ENCODE results near the gene SLAMF9. TPM values are rescaled to one million over a fixed set of nuclear protein-coding genes. Genes with fewer than 3 reads are reported as not detected.

SLAMF9 gene
- total RNA-seq, 1 donor from 2014 or later: not detected

DNA sequence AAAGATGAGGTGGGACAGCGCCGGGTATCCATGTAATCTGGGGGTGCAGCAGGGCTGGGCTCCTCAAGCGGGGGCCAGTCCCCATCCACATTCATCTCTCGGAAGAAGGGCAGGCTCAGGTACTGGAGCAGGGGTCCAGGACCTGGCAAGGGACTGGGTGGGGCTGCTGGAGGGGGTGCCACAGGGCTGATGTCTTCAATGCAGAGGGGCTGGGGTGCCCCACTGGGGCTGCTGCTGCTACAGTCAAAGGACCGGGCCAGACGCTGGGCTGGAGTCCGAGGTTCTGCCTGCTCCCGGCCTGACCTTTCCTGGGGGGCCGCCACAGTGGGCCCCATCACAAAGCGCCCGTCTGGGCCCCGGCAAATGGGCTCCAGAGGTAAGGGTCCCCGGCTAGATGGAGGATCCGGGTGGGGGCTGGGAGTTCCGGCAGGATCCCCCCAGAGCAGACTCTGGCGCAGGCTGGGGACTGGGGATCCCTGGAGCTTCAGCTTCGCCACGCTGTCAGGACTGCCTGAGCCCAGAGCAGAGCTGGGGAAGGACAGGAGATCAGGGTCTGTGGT lies 25.5 kb downstream of the SLAMF9 start:
- no peaks in the 10 kb centered on the region for H3K27me3 ChIP-seq
- TF ChIP-seq, protein P1, sequence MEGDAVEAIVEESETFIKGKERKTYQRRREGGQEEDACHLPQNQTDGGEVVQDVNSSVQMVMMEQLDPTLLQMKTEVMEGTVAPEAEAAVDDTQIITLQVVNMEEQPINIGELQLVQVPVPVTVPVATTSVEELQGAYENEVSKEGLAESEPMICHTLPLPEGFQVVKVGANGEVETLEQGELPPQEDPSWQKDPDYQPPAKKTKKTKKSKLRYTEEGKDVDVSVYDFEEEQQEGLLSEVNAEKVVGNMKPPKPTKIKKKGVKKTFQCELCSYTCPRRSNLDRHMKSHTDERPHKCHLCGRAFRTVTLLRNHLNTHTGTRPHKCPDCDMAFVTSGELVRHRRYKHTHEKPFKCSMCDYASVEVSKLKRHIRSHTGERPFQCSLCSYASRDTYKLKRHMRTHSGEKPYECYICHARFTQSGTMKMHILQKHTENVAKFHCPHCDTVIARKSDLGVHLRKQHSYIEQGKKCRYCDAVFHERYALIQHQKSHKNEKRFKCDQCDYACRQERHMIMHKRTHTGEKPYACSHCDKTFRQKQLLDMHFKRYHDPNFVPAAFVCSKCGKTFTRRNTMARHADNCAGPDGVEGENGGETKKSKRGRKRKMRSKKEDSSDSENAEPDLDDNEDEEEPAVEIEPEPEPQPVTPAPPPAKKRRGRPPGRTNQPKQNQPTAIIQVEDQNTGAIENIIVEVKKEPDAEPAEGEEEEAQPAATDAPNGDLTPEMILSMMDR (IDR thresholded peaks at IDR 0.05): no peak
- no peaks in the 10 kb centered on the region for H3K36me3 ChIP-seq
- H3K9me3 ChIP-seq: no peaks in the 10 kb centered on the region
- peaks cover 0 to 5% of the 10 kb centered on the region in 2 donors for H3K4me1 ChIP-seq
- intact Hi-C loops (cut with DNase I): loop anchor here (10.0 kb wide), 3 partner anchors 1466 to 1914 kb away; no protein-coding TSS in a partner anchor
- DNase-seq (ENCODE audit: low spot score in 2 of 2): no peak
- no peak overlapping the region for H3K27ac ChIP-seq
- no peak overlapping the region for H3K4me3 ChIP-seq

DNA sequence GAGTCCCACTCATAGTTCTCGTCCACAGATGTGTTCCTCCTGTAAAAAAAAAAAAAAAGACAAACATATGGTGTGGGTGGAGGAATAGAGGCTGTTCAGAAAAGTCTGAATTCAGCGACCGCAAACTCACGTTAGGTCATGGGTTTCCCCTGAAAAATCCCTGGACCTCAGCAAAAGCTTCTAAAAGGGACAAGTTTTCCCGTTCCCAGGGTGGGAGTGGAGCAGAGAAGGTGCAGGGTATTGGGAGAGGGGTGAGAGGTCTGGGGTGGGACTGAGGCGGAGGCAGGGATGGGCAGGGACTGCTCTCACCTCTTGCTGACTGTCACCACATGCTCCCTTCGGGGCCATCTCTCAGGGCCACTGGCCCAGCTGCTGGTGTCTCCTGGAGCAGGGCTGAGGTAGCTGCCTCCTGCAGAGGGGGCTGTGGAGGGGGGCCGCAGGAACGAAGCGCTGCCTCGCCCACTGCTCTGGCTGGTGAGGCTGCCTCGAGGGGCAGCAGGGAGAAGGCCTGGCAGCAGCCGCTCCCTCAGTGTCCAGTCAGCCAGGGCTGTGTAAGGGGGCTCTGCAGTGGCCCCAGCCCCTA lies 26.1 kb downstream of the SLAMF9 start:
- Histone ChIP-seq H3K4me3 (no peak overlapping the region), H3K27ac (no peak overlapping the region), H3K4me1 (peaks cover 0 to 7% of the 10 kb centered on the region in 2 donors), H3K36me3 (no peaks in the 10 kb centered on the region), H3K27me3 (no peaks in the 10 kb centered on the region), H3K9me3 (no peaks in the 10 kb centered on the region)
- no peak for DNase-seq (ENCODE audit: low spot score in 2 of 2)
- intact Hi-C loops (cut with DNase I): loop anchor here (10.0 kb wide), 3 partner anchors 1467 to 1913 kb away; no protein-coding TSS in a partner anchor
- TF ChIP-seq, protein P1 (IDR thresholded peaks at IDR 0.05): no peak

DNA sequence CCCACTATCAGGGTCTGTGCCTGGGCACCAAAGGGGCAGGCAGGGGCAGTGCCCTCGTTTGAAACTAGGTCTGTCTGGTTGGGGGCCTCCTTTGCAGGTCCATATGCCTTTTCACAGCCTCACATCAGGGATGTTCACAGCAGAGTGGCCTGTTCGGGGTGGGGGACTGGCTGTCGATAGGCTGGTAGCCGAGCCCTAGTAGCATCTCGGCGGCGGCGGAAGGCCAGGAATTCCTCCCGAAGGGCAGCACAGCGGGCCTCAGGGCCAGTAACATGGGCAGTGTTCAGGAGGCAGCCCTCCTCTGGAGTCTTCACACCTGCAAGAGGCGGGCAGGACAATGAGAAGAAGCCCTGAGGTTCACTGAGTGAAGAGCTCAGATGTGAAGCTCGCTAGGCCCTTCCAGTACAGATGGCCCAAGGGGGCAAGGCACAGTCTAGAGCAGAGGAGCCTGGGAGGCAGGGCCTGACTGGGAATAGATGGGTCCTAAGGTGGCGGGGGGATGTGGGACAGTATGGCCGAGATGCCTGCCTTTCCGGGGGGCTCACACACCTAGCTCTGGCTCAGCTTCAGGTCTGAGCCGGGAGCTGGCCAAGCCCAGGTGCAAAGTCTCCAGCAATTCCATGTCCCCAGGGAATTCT lies 26.7 kb downstream of the SLAMF9 start:
- Histone ChIP-seq H3K27ac (no peak overlapping the region), H3K4me3 (no peak overlapping the region), H3K36me3 (no peaks in the 10 kb centered on the region), H3K27me3 (no peaks in the 10 kb centered on the region), H3K9me3 (no peaks in the 10 kb centered on the region), H3K4me1 (peaks cover 4 to 14% of the 10 kb centered on the region in 2 donors)
- no peak for DNase-seq (ENCODE audit: low spot score in 2 of 2)
- intact Hi-C loops (cut with DNase I): loop anchor here (10.0 kb wide), 3 partner anchors 1467 to 1913 kb away; no protein-coding TSS in a partner anchor
- TF ChIP-seq, protein P1 (IDR thresholded peaks at IDR 0.05): no peak

DNA sequence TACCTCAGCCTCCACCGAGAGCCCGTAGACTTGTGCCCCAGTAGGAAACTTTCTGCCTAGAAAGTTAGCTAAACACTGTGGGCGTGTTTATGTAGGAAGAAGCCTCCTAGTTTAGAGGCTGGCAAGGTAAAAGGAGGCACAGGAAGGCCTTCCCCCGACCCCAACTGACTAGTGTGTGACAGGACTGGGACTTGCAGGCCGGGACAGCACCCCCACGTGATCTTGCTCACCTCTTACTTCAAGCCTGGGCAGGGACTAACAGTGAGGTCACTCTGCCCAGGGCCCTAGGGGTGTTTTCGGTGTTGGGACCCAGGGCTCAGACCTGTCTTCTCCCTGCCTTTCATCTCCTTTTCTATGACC lies 28.3 kb downstream of the SLAMF9 start:
- DNase-seq (ENCODE audit: low spot score in 2 of 2): peak; percentile 33 to 78
- intact Hi-C loops (cut with DNase I): loop anchor here (1.0 to 10.0 kb wide), 6 partner anchors 25 to 1911 kb away; partner anchors contain the start of gene CFAP45
- TF ChIP-seq, protein P1 (IDR thresholded peaks at IDR 0.05): no peak

DNA sequence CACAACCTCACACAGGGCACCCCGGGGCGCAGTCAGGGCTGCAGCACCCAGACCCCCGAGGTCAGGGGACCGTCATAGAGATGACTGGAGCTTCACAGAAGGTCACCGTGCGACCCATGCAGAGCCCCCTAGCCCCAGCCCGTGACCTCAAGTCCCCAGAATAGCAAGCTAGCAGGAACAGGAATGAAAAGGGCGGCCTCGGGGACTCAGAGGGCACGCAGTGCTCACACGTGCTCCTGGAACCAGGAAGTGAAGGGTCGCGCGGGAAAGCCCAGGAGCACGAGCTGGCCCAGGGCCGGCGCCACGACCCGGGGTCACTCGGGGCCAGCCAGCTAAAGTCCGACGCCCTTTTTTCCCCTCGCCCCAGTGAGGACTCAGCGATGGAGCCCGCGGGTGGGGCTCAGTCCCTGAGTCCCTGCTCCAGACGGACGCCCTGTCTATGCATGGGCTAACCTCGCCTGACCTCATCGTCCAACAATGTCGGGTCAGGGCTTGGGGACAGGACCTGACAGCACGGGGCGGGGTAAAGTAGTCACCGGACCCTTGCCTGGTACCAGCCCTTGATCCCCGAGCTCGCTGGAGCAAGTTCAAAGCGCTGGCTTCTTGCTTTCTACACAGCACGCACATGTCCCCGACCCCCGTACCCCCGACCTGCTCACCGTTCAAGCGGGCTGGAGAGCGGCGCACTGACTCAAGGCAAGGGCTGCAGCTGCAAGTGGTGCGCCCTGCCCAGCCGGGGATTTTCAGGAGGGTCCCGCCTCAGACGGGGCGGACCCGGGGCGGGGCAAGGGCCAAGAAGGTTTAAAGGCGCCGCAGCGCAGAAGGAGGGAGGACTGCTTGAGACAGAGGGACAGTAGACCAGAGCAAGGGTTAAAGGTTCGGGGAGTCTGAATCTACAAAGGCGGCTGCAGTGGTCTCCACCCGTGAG lies 29.0 kb downstream of the SLAMF9 start, which contains the start of gene TAGLN2:
Gene TAGLN2, minus strand, starts transcription at position 717 of the 928 bp plus-strand sequence. CDS start 4,998 bp downstream, outside the sequence.
- TF ChIP-seq, protein P1 (IDR thresholded peaks at IDR 0.05): peak in 1 of 3 experiments; percentile 4
- peak; percentile 76 to 95 for DNase-seq (ENCODE audit: low spot score in 2 of 2)
- intact Hi-C loops (cut with DNase I): loop anchor here (1.0 to 10.0 kb wide), 9 partner anchors 25 to 1910 kb away; partner anchors contain the start of genes CFAP45, COPA, DCAF8 and IGSF8
- H3K36me3 ChIP-seq: peaks cover 4 to 7% of the 10 kb centered on the region in 2 donors
- H3K27ac ChIP-seq: peak within 1 kb of the TSS; percentile 96 to 98
- peak within 1 kb of the TSS; percentile 74 to 83 for H3K4me3 ChIP-seq
- H3K4me1 ChIP-seq: peaks cover 6 to 20% of the 10 kb centered on the region in 2 donors
- H3K9me3 ChIP-seq: no peaks in the 10 kb centered on the region
- H3K27me3 ChIP-seq: no peaks in the 10 kb centered on the region

More for the DNA sequence above, 28.3 kb downstream of the SLAMF9 start:
- Histone ChIP-seq H3K9me3 (no peaks in the 10 kb centered on the region), H3K27ac (peak overlapping the region; percentile 96 to 98), H3K27me3 (no peaks in the 10 kb centered on the region), H3K4me1 (peaks cover 6 to 20% of the 10 kb centered on the region in 2 donors), H3K4me3 (peak overlapping the region; percentile 74 to 83), H3K36me3 (peaks cover 0 to under 1% of the 10 kb centered on the region in 2 donors)

Data from ascending aorta (tissue), 2 donors.